Loucy (cell line): Measurements from ENCODE around the gene ST3GAL3.

ENCODE experiments used
- CTCF ChIP-seq: fragments of 200-600 bp; sonication (generic); conservative IDR thresholded peaks from 2 replicates; pipeline ENCODE4 v1.5.1; 2014; ENCODE audit warnings: mild to moderate bottlenecking, antibody characterized with exemption, low read length
- EZH2phosphoT487 ChIP-seq: fragments of 200-600 bp; IDR thresholded peaks from 2 replicates; pipeline ENCODE4 v1.6.1; 2018; ENCODE audit warnings: antibody characterized with exemption, mild to moderate bottlenecking, moderate library complexity, borderline replicate concordance

GRCh38 chr1:43691871-43692815 is 15.2 kb upstream of the ST3GAL3 start:
- no peak for TF ChIP-seq CTCF
- TF ChIP-seq EZH2phosphoT487 = no peak
